Suprapubic skin (tissue), 4 donors: ENCODE measurements around the gene PTPRD. TPM values are rescaled to one million over a fixed set of nuclear protein-coding genes. Genes with fewer than 3 reads are reported as not detected.

Experiments
- DNase-seq, 2 donors: peaks; one replicate each; pipeline ENCODE4 v3.0.0-alpha.2; 2019; ENCODE audit warnings: low spot score in 2 of 2
- H3K27ac ChIP-seq: fragments of 200-600 bp; sonication (generic); one replicate; pipeline ENCODE4 v1.5.1; 2019
- H3K27me3 ChIP-seq: fragments of 200-600 bp; sonication (generic); one replicate; pipeline ENCODE4 v1.5.1; 2019
- H3K36me3 ChIP-seq: fragments of 200-600 bp; sonication (generic); one replicate; pipeline ENCODE4 v1.5.1; 2019
- H3K4me1 ChIP-seq: fragments of 200-600 bp; sonication (generic); one replicate; pipeline ENCODE4 v1.5.1; 2019
- H3K4me3 ChIP-seq: fragments of 200-600 bp; sonication (generic); one replicate; pipeline ENCODE4 v1.5.1; 2019; ENCODE audit warnings: mild to moderate bottlenecking
- H3K9me3 ChIP-seq: fragments of 200-600 bp; sonication (generic); one replicate; pipeline ENCODE4 v1.5.1; 2019
- CTCF ChIP-seq, 2 donors: fragments of 200-600 bp in 1 of 2; fragments of 450-650 bp in 1 of 2; sonication (generic) in 1 of 2; IDR thresholded peaks; one replicate each; pipeline ENCODE4 v1.5.1; 2016 to 2019; ENCODE audit warnings: antibody characterized with exemption in 2 of 2, mild to moderate bottlenecking in 1 of 2, moderate library complexity in 1 of 2
- EP300 ChIP-seq: sonication (generic); formaldehyde crosslinking; IDR thresholded peaks from one replicate; pipeline ENCODE4 v1.6.1; 2017; ENCODE audit warnings: antibody characterized with exemption
- POLR2A ChIP-seq, 2 donors: fragments of 450-650 bp; IDR thresholded peaks; one replicate each; pipeline ENCODE4 v1.6.1; 2017; ENCODE audit warnings: antibody characterized with exemption in 2 of 2, mild to moderate bottlenecking in 2 of 2, moderate library complexity in 2 of 2
- POLR2AphosphoS5 ChIP-seq, 3 donors: sonication (generic); formaldehyde crosslinking; IDR thresholded peaks; one replicate each; pipeline ENCODE4 v1.6.1; 2017; ENCODE audit warnings: antibody characterized with exemption in 3 of 3
- WGBS: methylation state at CpG from one replicate; pipeline ENCODE4 v1.1.5; 2018; 5-methylcytosine and 5-hydroxymethylcytosine counted together
- total RNA-seq, 4 donors: library from RNA; depleted of rRNA; stranded (reverse); fragments of >200 nt; gene quantifications; one replicate each; pipeline ENCODE4 v1.1.0, GENCODE V29; 2016

Gene PTPRD
- total RNA-seq, 4 donors from 2014 or later, result 0.49 to 3.3 (median 2.5) TPM

GRCh38 chr9:9615086-9615485 lies 997.7 kb downstream of the PTPRD start:
- no peak for TF ChIP-seq EP300
- no peak for TF ChIP-seq CTCF (IDR thresholded peaks at IDR 0.05)
- TF ChIP-seq POLR2A (IDR thresholded peaks at IDR 0.05), result no peak
- no peak for TF ChIP-seq POLR2AphosphoS5 (IDR thresholded peaks at IDR 0.05)
- Histone ChIP-seq H3K27ac (no peak overlapping the region), H3K4me1 (no peaks in the 10 kb centered on the region), H3K9me3 (no peaks in the 10 kb centered on the region), H3K4me3 (no peak overlapping the region), H3K27me3 (no peaks in the 10 kb centered on the region), H3K36me3 (no peaks in the 10 kb centered on the region)
- no peak for DNase-seq
- 92% methylated on average over 4 of the region's 5 CpGs for WGBS

GRCh38 chr9:9614607-9615006 lies 998.2 kb downstream of the PTPRD start:
- Histone ChIP-seq H3K4me1 (no peaks in the 10 kb centered on the region), H3K27me3 (no peaks in the 10 kb centered on the region), H3K27ac (no peak overlapping the region), H3K36me3 (no peaks in the 10 kb centered on the region), H3K4me3 (no peak overlapping the region), H3K9me3 (no peaks in the 10 kb centered on the region)
- TF ChIP-seq POLR2AphosphoS5 (IDR thresholded peaks at IDR 0.05) (no peak), EP300 (no peak), CTCF (IDR thresholded peaks at IDR 0.05) (no peak), POLR2A (IDR thresholded peaks at IDR 0.05) (no peak)
- 72% methylated on average over 2 of the region's 2 CpGs for WGBS
- DNase-seq, result no peak

- WGBS, result 93% methylated on average over 2 of the region's 2 CpGs
- Histone ChIP-seq H3K4me3 (no peak overlapping the region), H3K4me1 (no peaks in the 10 kb centered on the region), H3K9me3 (no peaks in the 10 kb centered on the region), H3K27me3 (no peaks in the 10 kb centered on the region), H3K27ac (no peak overlapping the region), H3K36me3 (no peaks in the 10 kb centered on the region)
- TF ChIP-seq CTCF (IDR thresholded peaks at IDR 0.05) (no peak), POLR2AphosphoS5 (IDR thresholded peaks at IDR 0.05) (no peak), EP300 (no peak), POLR2A (IDR thresholded peaks at IDR 0.05) (no peak)
- DNase-seq, result no peak
Measured at GRCh38 chr9:9612755-9613154, 1000.0 kb downstream of the PTPRD start.

GRCh38 chr9:9612270-9612669 lies 1000.5 kb downstream of the PTPRD start:
- H3K27me3 ChIP-seq, result no peaks in the 10 kb centered on the region
- H3K4me3 ChIP-seq, result no peak overlapping the region
- H3K36me3 ChIP-seq, result no peaks in the 10 kb centered on the region
- 36% methylated on average over 3 of the region's 3 CpGs for WGBS
- no peaks in the 10 kb centered on the region for H3K9me3 ChIP-seq
- no peak for DNase-seq
- no peaks in the 10 kb centered on the region for H3K4me1 ChIP-seq
- no peak overlapping the region for H3K27ac ChIP-seq
- TF ChIP-seq CTCF (IDR thresholded peaks at IDR 0.05) (no peak), POLR2A (IDR thresholded peaks at IDR 0.05) (no peak), EP300 (no peak), POLR2AphosphoS5 (IDR thresholded peaks at IDR 0.05) (no peak)

- H3K27ac ChIP-seq, result no peak overlapping the region
- no peak for DNase-seq
- H3K9me3 ChIP-seq, result no peaks in the 10 kb centered on the region
- no peak for TF ChIP-seq CTCF (IDR thresholded peaks at IDR 0.05)
- no peak for TF ChIP-seq POLR2A (IDR thresholded peaks at IDR 0.05)
- no peak for TF ChIP-seq EP300
- no peak for TF ChIP-seq POLR2AphosphoS5 (IDR thresholded peaks at IDR 0.05)
- H3K27me3 ChIP-seq, result no peaks in the 10 kb centered on the region
- H3K36me3 ChIP-seq, result no peaks in the 10 kb centered on the region
- WGBS, result 79% methylated on average over 4 of the region's 4 CpGs
- no peak overlapping the region for H3K4me3 ChIP-seq
- no peaks in the 10 kb centered on the region for H3K4me1 ChIP-seq
Measured at GRCh38 chr9:9605681-9606080, 1007.1 kb downstream of the PTPRD start.
